Smooth muscle cell (in vitro differentiated cells): ENCODE measurements around the gene KYNU. TPM values are rescaled to one million over a fixed set of nuclear protein-coding genes. Genes with fewer than 3 reads are reported as not detected.

Experiments used
- DNase-seq: peaks from one replicate; lab custom pipeline; 2025; ENCODE audit not compliant: unreplicated experiment; lab: John Stamatoyannopoulos, UW
- H2AFZ ChIP-seq: fragments of 200-600 bp; sonication (generic); 2 replicates; pipeline ENCODE4 v1.6.0; 2016; ENCODE audit warnings: antibody characterized with exemption, low read depth, mild to moderate bottlenecking
- H3F3A ChIP-seq: fragments of 200-600 bp; sonication (generic); 2 replicates; pipeline ENCODE4 v1.6.0; 2017; ENCODE audit warnings: antibody characterized with exemption, low read depth
- H3K27ac ChIP-seq: fragments of 200-600 bp; sonication (generic); 2 replicates; pipeline ENCODE4 v1.5.1; 2016; ENCODE audit warnings: low read depth, mild to moderate bottlenecking
- H3K27me3 ChIP-seq: fragments of 200-600 bp; sonication (generic); 2 replicates; pipeline ENCODE4 v1.6.1; 2016; ENCODE audit warnings: low read depth, mild to moderate bottlenecking
- H3K36me3 ChIP-seq: fragments of 200-600 bp; sonication (generic); 2 replicates; pipeline ENCODE4 v1.5.1; 2016; ENCODE audit warnings: low read depth
- H3K4me1 ChIP-seq: fragments of 200-600 bp; sonication (generic); 2 replicates; pipeline ENCODE4 v1.5.1; 2016; ENCODE audit warnings: low read depth
- H3K4me2 ChIP-seq: fragments of 200-600 bp; sonication (generic); 2 replicates; pipeline ENCODE4 v1.6.0; 2016; ENCODE audit warnings: mild to moderate bottlenecking
- H3K4me3 ChIP-seq: fragments of 200-600 bp; sonication (generic); 2 replicates; pipeline ENCODE4 v1.5.1; 2016; ENCODE audit warnings: mild to moderate bottlenecking
- H3K79me2 ChIP-seq: fragments of 200-600 bp; sonication (generic); 2 replicates; pipeline ENCODE4 v1.6.0; 2016; ENCODE audit warnings: low read depth, mild to moderate bottlenecking
- H3K9ac ChIP-seq: fragments of 200-600 bp; sonication (generic); 2 replicates; pipeline ENCODE4 v1.6.0; 2016; ENCODE audit warnings: low read depth
- H3K9me3 ChIP-seq: fragments of 200-600 bp; sonication (generic); replicated peaks from 2 replicates; pipeline ENCODE4 v1.5.1; 2016; ENCODE audit warnings: low read depth
- H4K20me1 ChIP-seq: fragments of 200-600 bp; sonication (generic); 2 replicates; pipeline ENCODE4 v1.6.0; 2016; ENCODE audit warnings: low read depth
- CTCF ChIP-seq: fragments of 200-600 bp; sonication (generic); IDR thresholded peaks from 2 replicates; pipeline ENCODE4 v1.5.1; 2017; ENCODE audit warnings: borderline replicate concordance, mild to moderate bottlenecking, antibody characterized with exemption; ENCODE audit not compliant: insufficient read depth, poor library complexity, severe bottlenecking
- WGBS: methylation state at CpG from one replicate; pipeline ENCODE4 v1.1.7; 2016; ENCODE audit warnings: low lambda C conversion rate; 5-methylcytosine and 5-hydroxymethylcytosine counted together
- polyA plus RNA-seq: library from polyadenylated mRNA; unstranded; fragments of >200 nt; fragmentation: Nextera tagmentation; extraction: Ambion mirVana; gene quantifications from 2 replicates; pipeline ENCODE4 v1.2.1, GENCODE V29; 2016
- total RNA-seq: library from RNA; depleted of rRNA; stranded (reverse); fragments of >200 nt; gene quantifications from 2 replicates; pipeline ENCODE4 v1.2.3, GENCODE V29; 2014

Gene KYNU
- total and polyA plus RNA-seq, 2 experiments from 2014 or later = 5.7 to 16.0 TPM

GRCh38 chr2:142842369-142842768 lies 35.1 kb upstream of the KYNU start:
- Histone ChIP-seq H3K4me2 (no peak overlapping the region), H2AFZ (no peak overlapping the region), H3K27ac (no peak overlapping the region), H3K9ac (no peak overlapping the region), H3K9me3 (no peaks in the 10 kb centered on the region), H4K20me1 (no peaks in the 10 kb centered on the region), H3K36me3 (no peaks in the 10 kb centered on the region), H3F3A (no peaks in the 10 kb centered on the region), H3K4me3 (no peak overlapping the region), H3K4me1 (no peaks in the 10 kb centered on the region), H3K79me2 (no peaks in the 10 kb centered on the region), H3K27me3 (no peaks in the 10 kb centered on the region)
- no peak for TF ChIP-seq CTCF
- 96% methylated on average over 1 of the region's 1 CpG for WGBS
- no peak for DNase-seq

- Histone ChIP-seq H3K36me3 (no peaks in the 10 kb centered on the region), H3K9ac (no peak overlapping the region), H3K27me3 (no peaks in the 10 kb centered on the region), H3F3A (no peaks in the 10 kb centered on the region), H3K27ac (no peak overlapping the region), H3K4me2 (no peak overlapping the region), H3K79me2 (no peaks in the 10 kb centered on the region), H3K9me3 (no peaks in the 10 kb centered on the region), H2AFZ (no peak overlapping the region), H3K4me3 (no peak overlapping the region), H3K4me1 (no peaks in the 10 kb centered on the region), H4K20me1 (no peaks in the 10 kb centered on the region)
- 88% methylated on average over 2 of the region's 2 CpGs for WGBS
- DNase-seq = no peak
- TF ChIP-seq CTCF = no peak
Observed at GRCh38 chr2:142843731-142844130, 33.7 kb upstream of the KYNU start.

- Histone ChIP-seq H3F3A (no peaks in the 10 kb centered on the region), H3K27me3 (no peaks in the 10 kb centered on the region), H4K20me1 (no peaks in the 10 kb centered on the region), H3K9me3 (no peaks in the 10 kb centered on the region), H3K79me2 (no peaks in the 10 kb centered on the region), H3K9ac (no peak overlapping the region), H3K27ac (no peak overlapping the region), H3K4me3 (no peak overlapping the region), H3K36me3 (no peaks in the 10 kb centered on the region), H3K4me2 (no peak overlapping the region), H3K4me1 (no peaks in the 10 kb centered on the region), H2AFZ (no peak overlapping the region)
- DNase-seq = no peak
- TF ChIP-seq CTCF = no peak
- WGBS = 80% methylated on average over 2 of the region's 2 CpGs
Observed at GRCh38 chr2:142848023-142848606, 29.3 kb upstream of the KYNU start.

GRCh38 chr2:142849820-142850219 lies 27.6 kb upstream of the KYNU start:
- no peak for TF ChIP-seq CTCF
- Histone ChIP-seq H3K27me3 (no peaks in the 10 kb centered on the region), H3K27ac (no peak overlapping the region), H2AFZ (peak overlapping the region; percentile 44), H3K4me1 (no peaks in the 10 kb centered on the region), H3K36me3 (no peaks in the 10 kb centered on the region), H3K4me3 (no peak overlapping the region), H3K79me2 (no peaks in the 10 kb centered on the region), H3K4me2 (peak overlapping the region; percentile 42), H4K20me1 (no peaks in the 10 kb centered on the region), H3K9me3 (no peaks in the 10 kb centered on the region), H3K9ac (no peak overlapping the region), H3F3A (no peaks in the 10 kb centered on the region)
- WGBS = 51% methylated on average over 3 of the region's 3 CpGs
- DNase-seq = no peak
